ENCODE data around the gene TUBA1C. TPM values are rescaled to one million over a fixed set of nuclear protein-coding genes. Genes with fewer than 3 reads are reported as not detected.

Gene TUBA1C
- total and polyA plus RNA-seq, 2 of the 4 experiments (the other 2 are of a cell fraction), result 1,420 to 2,555 TPM

DNA sequence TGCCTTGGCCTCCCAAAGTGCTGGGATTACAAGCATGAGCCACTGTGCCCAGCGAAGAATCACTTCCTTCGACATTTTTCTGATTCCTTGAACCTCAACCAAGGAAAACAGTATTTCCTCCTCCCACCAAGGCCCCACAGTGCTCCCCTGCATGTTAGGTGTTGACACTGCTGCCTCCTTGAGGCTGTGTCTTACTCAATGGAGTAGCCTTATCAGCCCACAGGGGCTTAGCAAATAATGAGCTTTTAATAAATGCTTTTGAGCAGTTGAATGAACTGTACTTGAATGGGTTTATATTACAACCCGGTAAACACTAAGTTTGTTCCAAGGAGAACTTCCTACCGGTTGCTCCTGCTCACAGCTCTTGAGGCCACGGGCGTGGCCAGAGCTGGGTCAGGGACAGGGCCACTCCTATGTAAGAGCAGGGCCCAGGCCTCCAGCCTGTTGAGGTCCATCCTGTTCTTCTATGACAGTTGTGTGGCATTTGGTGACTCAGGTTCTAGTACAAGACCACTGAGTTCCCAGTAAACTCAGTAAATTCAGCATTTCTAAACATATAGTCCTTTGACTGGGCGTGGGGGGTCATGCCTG is 39.2 kb upstream of the TUBA1C start:
- Histone ChIP-seq H2AK5ac (ENCODE audit: low read depth, low read length) (no peak overlapping the region; the same call in 1 of the 2 replicates), H2AK9ac (replicated peaks; ENCODE audit: low read depth, low read length, poor library complexity) (no peak overlapping the region), H3K27ac (ENCODE audit: insufficient read depth, low read length) (no peak overlapping the region), H4K91ac (ENCODE audit: insufficient read depth, low read depth, low read length) (no peak overlapping the region), H3K18ac (ENCODE audit: low read depth, low read length) (no peak overlapping the region), H3K56ac (ENCODE audit: extremely low read depth, insufficient read depth, low read length) (no peak overlapping the region), H3K9me1 (ENCODE audit: insufficient read depth, low read length) (0 out of 2 replicates have a peak, but pooled peaks cover 2% of the 10 kb centered on the region), H3K4me1 (ENCODE audit: control insufficient read depth, insufficient read depth, low read length) (peaks cover 4% of the 10 kb centered on the region), H2AFZ (replicated peaks; ENCODE audit: low read length, poor library complexity) (peak overlapping the region; percentile 51), H2BK5ac (ENCODE audit: low read depth, low read length, poor library complexity, severe bottlenecking) (peak overlapping the region; percentile 38), H4K5ac (ENCODE audit: low read depth, low read length) (no peak overlapping the region; the same call in 1 of the 2 replicates), H3K9ac (ENCODE audit: low read depth, low read length) (no peak overlapping the region), H4K8ac (ENCODE audit: low read depth in 2 of 2, low read length in 2 of 2) (peak overlapping the region in 1 of 2 experiments; percentile 6; a peak in 1 of 4 replicates), H3K23ac (ENCODE audit: low read depth, low read length) (no peak overlapping the region), H2BK15ac (ENCODE audit: low read depth, low read length) (no peak overlapping the region; the same call in 2 of the 3 replicates), H2BK120ac (ENCODE audit: low read depth, low read length) (peak overlapping the region; percentile 5; the same call in 1 of the 2 replicates), H4K20me1 (ENCODE audit: insufficient read depth, low read length) (no peaks in the 10 kb centered on the region), H3K4me3 (ENCODE audit: insufficient read depth, low read depth, low read length) (no peak overlapping the region), H3K79me1 (ENCODE audit: low read depth in 1 of 2, low read length in 2 of 2) (no peaks in the 10 kb centered on the region; a peak in 1 of 4 replicates), H2BK20ac (ENCODE audit: low read depth, low read length) (0 out of 2 replicates have a peak overlapping the region, but pooled peaks have one; percentile 6), H3K14ac (replicated peaks; ENCODE audit: low read depth, low read length) (no peak overlapping the region), H3K36me3 (ENCODE audit: control insufficient read depth, insufficient read depth, low read length) (no peaks in the 10 kb centered on the region), H3K4ac (ENCODE audit: low read depth, low read length) (peak overlapping the region; percentile 8; the same call in 1 of the 2 replicates), H3K4me2 (ENCODE audit: low read depth, low read length) (no peak overlapping the region), H3K9me3 (ENCODE audit: control insufficient read depth, insufficient read depth, low read length) (no peaks in the 10 kb centered on the region), H3K27me3 (ENCODE audit: control insufficient read depth, insufficient read depth, low read length) (no peaks in the 10 kb centered on the region)
- ATAC-seq (ENCODE audit: low read depth) (peak; percentile 31; the same call in 1 of the 2 replicates), DNase-seq (peak; percentile 40)
- BruUV-seq (replicated peaks), result no TSS peak
- intact Hi-C loops (cut with micrococcal nuclease), result no loop called here
- TF ChIP-seq, protein P1, sequence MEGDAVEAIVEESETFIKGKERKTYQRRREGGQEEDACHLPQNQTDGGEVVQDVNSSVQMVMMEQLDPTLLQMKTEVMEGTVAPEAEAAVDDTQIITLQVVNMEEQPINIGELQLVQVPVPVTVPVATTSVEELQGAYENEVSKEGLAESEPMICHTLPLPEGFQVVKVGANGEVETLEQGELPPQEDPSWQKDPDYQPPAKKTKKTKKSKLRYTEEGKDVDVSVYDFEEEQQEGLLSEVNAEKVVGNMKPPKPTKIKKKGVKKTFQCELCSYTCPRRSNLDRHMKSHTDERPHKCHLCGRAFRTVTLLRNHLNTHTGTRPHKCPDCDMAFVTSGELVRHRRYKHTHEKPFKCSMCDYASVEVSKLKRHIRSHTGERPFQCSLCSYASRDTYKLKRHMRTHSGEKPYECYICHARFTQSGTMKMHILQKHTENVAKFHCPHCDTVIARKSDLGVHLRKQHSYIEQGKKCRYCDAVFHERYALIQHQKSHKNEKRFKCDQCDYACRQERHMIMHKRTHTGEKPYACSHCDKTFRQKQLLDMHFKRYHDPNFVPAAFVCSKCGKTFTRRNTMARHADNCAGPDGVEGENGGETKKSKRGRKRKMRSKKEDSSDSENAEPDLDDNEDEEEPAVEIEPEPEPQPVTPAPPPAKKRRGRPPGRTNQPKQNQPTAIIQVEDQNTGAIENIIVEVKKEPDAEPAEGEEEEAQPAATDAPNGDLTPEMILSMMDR (conservative IDR thresholded peaks at IDR 0.05; ENCODE audit: low read depth, low read length), result peak; percentile 29; the same call in 1 of the 2 replicates
- TF ChIP-seq MXI1 (IDR thresholded peaks at IDR 0.05; ENCODE audit: borderline replicate concordance, low read depth, low read length) (no peak), RAD21 (IDR thresholded peaks at IDR 0.05; ENCODE audit: low read length) (peak; percentile 10; the same call in 1 of the 2 replicates)
- dilution Hi-C loops (cut with HindIII; ENCODE audit: low sequenced_read_pairs, unreplicated experiment), result no loop called here
- in situ Hi-C loops (cut with MboI; ENCODE audit: low sequenced_read_pairs), result no loop called here
- POLR2A ChIA-PET (ENCODE audit: unreplicated experiment), result interaction anchor here (0.6 to 0.8 kb wide), 2 partner anchors 37 to 42 kb away, joined by 3 to 9 read pairs; no protein-coding TSS in a partner anchor
- WGBS, 2 experiments (ENCODE audit: extremely low coverage in 2 of 2, insufficient read length in 1 of 2), result no CpG with 5 or more reads among the region's 7 CpGs
- CTCF ChIA-PET, result no interaction called here

Data from IMR-90 (cell line).